Uterus (tissue), 2 donors: ENCODE data around the gene RIF1.

Source experiments
- CTCF ChIP-seq, 4 experiments: fragments of 200-600 bp in 2 of 4; fragments of 450-650 bp in 2 of 4; sonication (generic) in 2 of 4; IDR thresholded peaks; one replicate each; pipeline ENCODE4 v1.5.1; 2016 to 2019; ENCODE audit warnings: antibody characterized with exemption in 4 of 4, mild to moderate bottlenecking in 2 of 4, moderate library complexity in 1 of 4
- POLR2A ChIP-seq, 2 donors: fragments of 450-650 bp; IDR thresholded peaks; one replicate each; pipeline ENCODE4 v1.6.1; 2016; ENCODE audit warnings: antibody characterized with exemption in 2 of 2, mild to moderate bottlenecking in 1 of 2, moderate library complexity in 1 of 2

GRCh38 chr2:151481744-151482143 is 72.0 kb downstream of the RIF1 start:
- TF ChIP-seq CTCF (IDR thresholded peaks at IDR 0.05) (no peak), POLR2A (IDR thresholded peaks at IDR 0.05) (no peak)
